Smooth muscle cell (in vitro differentiated cells): ENCODE measurements around the gene ARL8B. TPM values are rescaled to one million over a fixed set of nuclear protein-coding genes. Genes with fewer than 3 reads are reported as not detected.

Source experiments
- DNase-seq: peaks from one replicate; lab custom pipeline; 2025; ENCODE audit not compliant: unreplicated experiment; lab: John Stamatoyannopoulos, UW
- H2AFZ ChIP-seq: fragments of 200-600 bp; sonication (generic); 2 replicates; pipeline ENCODE4 v1.6.0; 2016; ENCODE audit warnings: antibody characterized with exemption, low read depth, mild to moderate bottlenecking
- H3F3A ChIP-seq: fragments of 200-600 bp; sonication (generic); 2 replicates; pipeline ENCODE4 v1.6.0; 2017; ENCODE audit warnings: antibody characterized with exemption, low read depth
- H3K27ac ChIP-seq: fragments of 200-600 bp; sonication (generic); 2 replicates; pipeline ENCODE4 v1.5.1; 2016; ENCODE audit warnings: low read depth, mild to moderate bottlenecking
- H3K27me3 ChIP-seq: fragments of 200-600 bp; sonication (generic); 2 replicates; pipeline ENCODE4 v1.6.1; 2016; ENCODE audit warnings: low read depth, mild to moderate bottlenecking
- H3K36me3 ChIP-seq: fragments of 200-600 bp; sonication (generic); 2 replicates; pipeline ENCODE4 v1.5.1; 2016; ENCODE audit warnings: low read depth
- H3K4me1 ChIP-seq: fragments of 200-600 bp; sonication (generic); 2 replicates; pipeline ENCODE4 v1.5.1; 2016; ENCODE audit warnings: low read depth
- H3K4me2 ChIP-seq: fragments of 200-600 bp; sonication (generic); 2 replicates; pipeline ENCODE4 v1.6.0; 2016; ENCODE audit warnings: mild to moderate bottlenecking
- H3K4me3 ChIP-seq: fragments of 200-600 bp; sonication (generic); 2 replicates; pipeline ENCODE4 v1.5.1; 2016; ENCODE audit warnings: mild to moderate bottlenecking
- H3K79me2 ChIP-seq: fragments of 200-600 bp; sonication (generic); 2 replicates; pipeline ENCODE4 v1.6.0; 2016; ENCODE audit warnings: low read depth, mild to moderate bottlenecking
- H3K9ac ChIP-seq: fragments of 200-600 bp; sonication (generic); 2 replicates; pipeline ENCODE4 v1.6.0; 2016; ENCODE audit warnings: low read depth
- H3K9me3 ChIP-seq: fragments of 200-600 bp; sonication (generic); replicated peaks from 2 replicates; pipeline ENCODE4 v1.5.1; 2016; ENCODE audit warnings: low read depth
- H4K20me1 ChIP-seq: fragments of 200-600 bp; sonication (generic); 2 replicates; pipeline ENCODE4 v1.6.0; 2016; ENCODE audit warnings: low read depth
- CTCF ChIP-seq: fragments of 200-600 bp; sonication (generic); IDR thresholded peaks from 2 replicates; pipeline ENCODE4 v1.5.1; 2017; ENCODE audit warnings: borderline replicate concordance, mild to moderate bottlenecking, antibody characterized with exemption; ENCODE audit not compliant: insufficient read depth, poor library complexity, severe bottlenecking
- WGBS: methylation state at CpG from one replicate; pipeline ENCODE4 v1.1.7; 2016; ENCODE audit warnings: low lambda C conversion rate; 5-methylcytosine and 5-hydroxymethylcytosine counted together
- polyA plus RNA-seq: library from polyadenylated mRNA; unstranded; fragments of >200 nt; fragmentation: Nextera tagmentation; extraction: Ambion mirVana; gene quantifications from 2 replicates; pipeline ENCODE4 v1.2.1, GENCODE V29; 2016
- total RNA-seq: library from RNA; depleted of rRNA; stranded (reverse); fragments of >200 nt; gene quantifications from 2 replicates; pipeline ENCODE4 v1.2.3, GENCODE V29; 2014

Gene ARL8B
- total and polyA plus RNA-seq, 2 experiments from 2014 or later: 33.6 to 95.0 TPM

GRCh38 chr3:5187156-5187919, 65.2 kb downstream of the ARL8B start, which contains the start of gene EDEM1:
Gene EDEM1, plus strand, starts transcription at chr3:5187707. Its CDS starts 99 bp downstream, at chr3:5187806.
- no peaks in the 10 kb centered on the region for H3K9me3 ChIP-seq
- DNase-seq: peak; percentile 89
- H3K9ac ChIP-seq: peak within 1 kb of the TSS; percentile 96
- H3K27ac ChIP-seq: peak within 1 kb of the TSS; percentile 85
- peak within 1 kb of the TSS; percentile 87 for H3K4me2 ChIP-seq
- H3K4me3 ChIP-seq: peak within 1 kb of the TSS; percentile 98
- no peaks in the 10 kb centered on the region for H3K36me3 ChIP-seq
- peaks cover 15% of the 10 kb centered on the region for H3F3A ChIP-seq
- H4K20me1 ChIP-seq: peaks cover 31% of the 10 kb centered on the region
- no peaks in the 10 kb centered on the region for H3K27me3 ChIP-seq
- no peak for TF ChIP-seq CTCF
- peaks cover 19% of the 10 kb centered on the region for H3K4me1 ChIP-seq
- H2AFZ ChIP-seq: peak within 1 kb of the TSS; percentile 33
- peaks cover 48% of the 10 kb centered on the region for H3K79me2 ChIP-seq
- WGBS: under 1% methylated on average over 72 of the region's 78 CpGs

DNA sequence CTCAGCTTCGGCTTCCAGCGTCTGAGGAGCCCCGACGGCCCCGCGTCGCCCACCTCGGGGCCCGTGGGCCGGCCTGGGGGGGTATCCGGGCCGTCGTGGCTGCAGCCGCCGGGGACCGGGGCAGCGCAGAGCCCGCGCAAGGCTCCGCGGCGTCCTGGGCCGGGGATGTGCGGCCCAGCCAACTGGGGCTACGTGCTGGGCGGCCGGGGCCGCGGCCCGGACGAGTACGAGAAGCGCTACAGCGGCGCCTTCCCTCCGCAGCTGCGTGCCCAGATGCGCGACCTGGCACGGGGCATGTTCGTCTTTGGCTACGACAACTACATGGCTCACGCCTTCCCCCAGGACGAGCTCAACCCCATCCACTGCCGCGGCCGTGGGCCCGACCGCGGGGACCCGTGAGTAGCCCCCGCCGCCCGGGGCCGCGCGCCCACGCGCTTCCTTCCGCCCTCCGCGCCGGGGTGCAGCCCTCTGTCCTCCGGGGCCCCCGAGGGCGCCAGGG, 65.9 kb downstream of the ARL8B start:
- peaks cover 15% of the 10 kb centered on the region for H3F3A ChIP-seq
- peak overlapping the region; percentile 85 for H3K27ac ChIP-seq
- peak overlapping the region; percentile 87 for H3K4me2 ChIP-seq
- no peaks in the 10 kb centered on the region for H3K9me3 ChIP-seq
- DNase-seq: peak; percentile 37
- under 1% methylated on average over 65 of the region's 66 CpGs for WGBS
- peaks cover 19% of the 10 kb centered on the region for H3K4me1 ChIP-seq
- peaks cover 55% of the 10 kb centered on the region for H3K79me2 ChIP-seq
- peak overlapping the region; percentile 98 for H3K4me3 ChIP-seq
- peaks cover 35% of the 10 kb centered on the region for H4K20me1 ChIP-seq
- no peak for TF ChIP-seq CTCF
- no peaks in the 10 kb centered on the region for H3K27me3 ChIP-seq
- H3K9ac ChIP-seq: peak overlapping the region; percentile 96
- no peaks in the 10 kb centered on the region for H3K36me3 ChIP-seq
- H2AFZ ChIP-seq: peak overlapping the region; percentile 21

- WGBS: 5% methylated on average over 26 of the region's 26 CpGs
- no peaks in the 10 kb centered on the region for H3K27me3 ChIP-seq
- H3K9ac ChIP-seq: peak overlapping the region; percentile 96
- DNase-seq: peak; percentile 35
- peak overlapping the region; percentile 98 for H3K4me3 ChIP-seq
- TF ChIP-seq CTCF: no peak
- no peaks in the 10 kb centered on the region for H3K36me3 ChIP-seq
- H3K27ac ChIP-seq: peak overlapping the region; percentile 85
- H3F3A ChIP-seq: peaks cover 15% of the 10 kb centered on the region
- peaks cover 61% of the 10 kb centered on the region for H3K79me2 ChIP-seq
- H3K4me1 ChIP-seq: peaks cover 19% of the 10 kb centered on the region
- H4K20me1 ChIP-seq: peaks cover 37% of the 10 kb centered on the region
- no peaks in the 10 kb centered on the region for H3K9me3 ChIP-seq
- H3K4me2 ChIP-seq: peak overlapping the region; percentile 87
- H2AFZ ChIP-seq: peak overlapping the region; percentile 21
Measured at GRCh38 chr3:5188419-5189221, 66.5 kb downstream of the ARL8B start.
